ENCODE measurements around the gene CAPN12.

DNA sequence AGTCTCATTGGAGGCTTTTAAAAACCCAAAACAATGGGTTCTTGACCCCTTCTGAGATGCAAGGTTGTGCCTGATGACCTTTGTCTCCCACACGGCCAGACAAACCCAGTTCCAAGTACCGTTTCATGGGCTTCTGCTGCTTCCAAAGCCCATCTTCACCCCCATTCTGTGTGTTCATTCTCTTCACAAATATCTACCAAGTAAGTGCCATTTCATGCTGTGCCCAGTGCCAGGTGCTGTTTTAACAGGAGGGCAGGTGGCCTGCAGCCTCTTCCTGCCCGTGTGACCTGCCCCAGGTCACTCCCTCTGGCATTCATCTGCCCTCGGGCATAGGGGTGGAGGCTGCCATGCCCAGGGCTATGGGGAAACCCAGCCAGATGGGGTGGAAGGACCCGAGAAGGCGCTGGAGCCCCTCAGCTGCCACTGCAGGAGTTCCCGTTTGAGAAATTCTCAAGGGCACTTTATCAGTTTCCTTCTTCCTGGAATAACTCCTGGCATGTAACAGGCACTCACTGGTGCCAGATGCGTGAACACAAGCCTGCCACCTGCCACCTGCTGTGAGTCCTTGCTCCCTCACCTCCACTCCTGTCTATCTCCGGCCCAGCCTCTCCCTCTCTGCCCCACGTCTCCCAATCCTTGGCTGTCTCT lies 12.5 kb downstream of the CAPN12 start:
- TF ChIP-seq, protein P1, sequence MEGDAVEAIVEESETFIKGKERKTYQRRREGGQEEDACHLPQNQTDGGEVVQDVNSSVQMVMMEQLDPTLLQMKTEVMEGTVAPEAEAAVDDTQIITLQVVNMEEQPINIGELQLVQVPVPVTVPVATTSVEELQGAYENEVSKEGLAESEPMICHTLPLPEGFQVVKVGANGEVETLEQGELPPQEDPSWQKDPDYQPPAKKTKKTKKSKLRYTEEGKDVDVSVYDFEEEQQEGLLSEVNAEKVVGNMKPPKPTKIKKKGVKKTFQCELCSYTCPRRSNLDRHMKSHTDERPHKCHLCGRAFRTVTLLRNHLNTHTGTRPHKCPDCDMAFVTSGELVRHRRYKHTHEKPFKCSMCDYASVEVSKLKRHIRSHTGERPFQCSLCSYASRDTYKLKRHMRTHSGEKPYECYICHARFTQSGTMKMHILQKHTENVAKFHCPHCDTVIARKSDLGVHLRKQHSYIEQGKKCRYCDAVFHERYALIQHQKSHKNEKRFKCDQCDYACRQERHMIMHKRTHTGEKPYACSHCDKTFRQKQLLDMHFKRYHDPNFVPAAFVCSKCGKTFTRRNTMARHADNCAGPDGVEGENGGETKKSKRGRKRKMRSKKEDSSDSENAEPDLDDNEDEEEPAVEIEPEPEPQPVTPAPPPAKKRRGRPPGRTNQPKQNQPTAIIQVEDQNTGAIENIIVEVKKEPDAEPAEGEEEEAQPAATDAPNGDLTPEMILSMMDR (IDR thresholded peaks at IDR 0.05) = no peak
- TF ChIP-seq REST (IDR thresholded peaks at IDR 0.05; ENCODE audit: insufficient read depth in 1 of 2, low read depth in 2 of 2, low read length in 1 of 2) = no peak
